NCI-H1105 (cell line): Measurements from ENCODE around the gene BABAM2.
"Not testable (repeated sequence)": the region's sequence is repeated elsewhere in the genome, so short reads cannot be mapped to it uniquely, and the experiment has no call there.

Experiments used
- DNase-seq: peaks from one replicate; lab custom pipeline; 2025; lab: John Stamatoyannopoulos, UW

Gene BABAM2

DNA sequence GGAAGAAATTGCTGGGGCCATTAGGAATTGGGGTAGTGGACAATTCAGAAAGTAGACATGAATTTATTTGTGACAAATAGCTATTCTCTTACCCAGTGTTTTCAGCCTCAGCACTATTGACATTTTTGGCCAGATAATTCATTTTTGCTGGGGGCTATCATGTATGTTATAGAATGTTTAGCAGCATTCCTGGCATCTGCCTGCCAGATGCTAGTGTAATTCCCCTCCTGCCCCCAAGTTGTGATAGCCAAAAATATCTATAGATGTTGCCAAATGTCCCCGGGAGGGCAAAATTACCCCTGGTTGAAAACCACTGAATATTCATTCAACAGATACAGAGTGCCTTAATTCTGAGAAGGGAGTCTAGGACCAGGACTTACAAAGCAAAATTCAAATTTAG is 183.6 kb downstream of the BABAM2 start:
- DNase-seq: no peak

DNA sequence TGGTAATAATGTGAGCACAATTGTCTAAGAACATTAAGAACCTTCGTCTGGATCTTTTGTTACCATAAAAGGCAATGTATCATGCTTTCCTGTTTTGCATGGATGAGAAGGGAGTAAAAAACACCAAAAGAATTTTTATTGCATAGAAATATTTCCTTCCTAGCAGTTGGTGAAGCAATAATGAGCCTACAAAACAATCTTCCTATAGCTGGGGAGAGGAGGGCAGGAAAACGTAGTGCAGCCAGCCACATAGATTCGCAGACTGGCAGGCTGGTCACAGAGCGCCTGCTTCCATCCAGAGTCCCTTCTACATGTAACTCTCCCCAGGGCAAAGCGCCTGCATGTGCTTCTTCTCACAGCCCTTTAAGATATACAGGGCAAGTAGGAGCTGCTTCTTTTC is 190.4 kb downstream of the BABAM2 start:
- no peak for DNase-seq

DNA sequence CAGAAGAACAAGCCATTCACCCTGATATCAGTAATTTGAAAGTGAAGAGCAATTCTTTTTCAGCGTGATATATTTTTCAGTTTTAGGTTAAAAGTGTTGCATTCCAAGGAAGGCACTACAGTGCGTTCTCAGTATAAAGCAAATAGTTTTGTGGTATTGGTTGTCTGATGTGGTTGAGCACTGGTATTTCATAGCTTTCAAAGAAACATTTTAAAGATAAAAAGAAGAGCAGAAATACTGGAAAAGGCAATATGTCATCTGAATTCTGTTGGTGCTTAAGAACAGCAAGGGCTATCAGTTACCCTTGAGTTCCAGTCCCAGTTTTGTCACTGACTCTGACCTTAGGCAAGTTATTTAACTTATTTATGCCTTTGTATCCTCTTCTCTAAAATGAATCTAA is 191.6 kb downstream of the BABAM2 start:
- no peak for DNase-seq

DNA sequence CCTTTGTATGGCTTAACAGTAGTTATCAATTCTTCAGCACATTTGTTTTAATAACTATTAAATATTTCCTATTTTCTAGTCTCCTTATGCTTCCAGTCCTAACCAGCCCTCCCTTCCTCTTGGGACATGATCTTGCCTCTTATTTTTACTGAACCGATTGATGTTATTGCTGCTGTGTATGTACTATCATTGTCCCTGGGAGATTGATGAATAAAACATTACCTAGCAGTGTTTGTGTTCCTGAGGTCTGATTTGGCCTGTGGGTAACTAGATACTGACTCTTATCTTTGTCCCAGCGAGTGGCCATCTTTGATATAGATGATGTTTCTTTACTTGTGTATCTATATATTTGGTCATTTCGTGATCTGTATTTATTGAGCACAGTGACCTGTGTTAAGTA is 192.9 kb downstream of the BABAM2 start:
- no peak for DNase-seq

DNA sequence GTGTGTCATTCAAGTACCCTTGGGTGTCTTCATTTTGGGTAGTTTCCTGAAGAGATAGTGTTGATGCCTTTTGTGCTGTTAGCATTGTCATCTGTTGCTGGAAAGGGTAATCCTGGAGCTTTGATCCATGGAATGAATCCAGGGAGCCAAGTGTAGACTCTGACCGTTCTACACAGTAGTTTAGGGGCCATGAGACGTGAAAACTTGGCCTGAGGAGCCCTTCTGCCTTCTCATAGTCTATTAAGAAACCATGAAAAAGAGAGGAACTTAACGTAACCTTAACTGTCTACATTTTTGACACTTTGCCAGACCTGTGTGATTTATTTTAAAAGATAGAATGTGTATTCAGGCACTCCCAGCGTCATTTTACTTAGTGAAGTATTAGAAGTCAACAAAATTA is 194.0 kb downstream of the BABAM2 start:
- DNase-seq: no peak

DNA sequence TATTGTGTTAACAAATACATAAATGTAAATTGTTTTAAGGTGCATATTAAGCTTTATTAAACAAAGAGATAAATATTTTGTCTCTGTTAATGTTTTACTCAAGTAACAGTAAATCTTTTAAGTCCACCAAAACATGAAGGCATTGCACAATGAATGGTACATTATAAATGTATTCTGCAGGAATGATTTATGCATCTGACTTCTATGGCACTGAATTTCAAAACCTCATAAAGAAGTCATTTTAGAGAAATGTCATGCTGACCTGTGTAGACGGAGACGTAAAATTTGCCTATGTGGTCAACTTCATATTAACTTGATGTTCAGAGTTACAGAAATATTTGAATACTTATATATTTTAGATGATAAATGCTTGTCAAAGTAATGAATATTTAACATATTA is 194.7 kb downstream of the BABAM2 start:
- DNase-seq: no peak

DNA sequence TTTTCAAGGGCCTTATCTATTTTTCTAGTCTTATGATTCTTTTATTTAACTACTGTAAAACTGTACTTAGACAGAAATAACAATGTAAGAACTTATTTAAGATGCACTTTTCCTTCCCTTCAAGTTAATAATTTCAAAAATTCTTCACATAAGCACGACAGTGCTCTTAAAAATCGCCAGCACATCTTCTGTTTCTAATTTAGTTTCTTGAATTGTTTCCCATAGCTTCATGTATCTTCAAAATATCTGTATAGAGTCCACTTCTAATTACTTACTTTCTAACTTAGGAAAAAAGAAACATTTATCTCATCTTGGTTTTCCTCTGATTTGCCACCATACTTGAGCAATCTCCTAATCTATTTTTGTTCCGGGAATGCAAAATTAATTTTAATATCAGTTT is 196.1 kb downstream of the BABAM2 start:
- no peak for DNase-seq

DNA sequence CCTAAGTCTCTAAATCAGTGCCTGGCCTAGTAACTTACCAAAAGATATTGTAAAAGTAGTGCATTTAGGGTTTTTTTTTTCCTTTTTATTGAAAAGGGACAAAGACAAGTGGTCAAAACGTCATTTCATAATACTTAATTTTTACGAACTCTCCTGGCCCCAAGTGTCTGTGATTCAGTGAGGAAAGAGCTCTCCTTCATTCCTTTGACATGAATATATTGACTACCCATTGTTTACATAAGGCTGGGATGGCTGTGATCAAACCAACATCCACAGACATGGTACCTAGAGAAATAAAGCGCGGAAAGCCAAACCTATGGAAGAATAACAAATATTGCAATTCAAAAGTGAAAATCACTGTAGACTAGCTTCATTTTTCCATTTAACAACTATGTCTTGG is 198.4 kb downstream of the BABAM2 start:
- no peak for DNase-seq

DNA sequence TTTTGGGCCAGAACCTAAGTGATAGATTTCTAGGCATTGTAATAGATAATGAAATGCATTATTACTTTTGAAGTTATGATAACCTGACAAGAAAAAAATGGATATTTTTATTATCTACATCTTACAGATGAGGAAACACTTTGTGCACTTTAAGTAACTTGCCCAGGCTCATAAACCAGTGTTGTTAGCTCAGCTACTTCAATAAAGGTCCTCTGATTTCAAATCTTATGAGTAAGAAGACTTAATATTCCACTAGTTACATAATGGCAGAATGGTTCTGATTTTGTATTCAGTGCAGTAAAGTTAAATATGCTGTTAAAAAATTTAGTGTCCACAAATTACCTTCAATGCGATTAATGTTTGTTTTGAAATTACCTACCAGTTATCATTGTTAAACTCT is 199.0 kb downstream of the BABAM2 start:
- DNase-seq: no peak

DNA sequence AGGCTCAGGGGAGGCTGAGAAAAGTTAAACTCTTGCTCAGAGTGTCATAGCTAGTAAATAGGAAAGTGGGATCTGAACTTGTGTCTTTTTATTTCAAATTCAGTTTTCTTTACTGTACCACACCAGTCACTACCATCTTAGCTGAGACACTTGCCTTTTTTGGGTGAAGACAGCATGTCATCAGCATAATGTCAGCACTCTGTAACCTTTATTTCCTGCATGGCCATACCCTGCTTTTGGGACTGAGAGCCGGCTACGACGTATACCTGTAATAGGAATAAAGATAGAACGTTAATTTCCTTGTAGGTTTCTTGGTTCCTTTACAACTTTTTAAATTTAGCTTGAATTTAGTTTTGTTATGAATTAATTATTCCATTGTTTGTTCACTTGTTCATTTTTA is 202.8 kb downstream of the BABAM2 start:
- no peak for DNase-seq

DNA sequence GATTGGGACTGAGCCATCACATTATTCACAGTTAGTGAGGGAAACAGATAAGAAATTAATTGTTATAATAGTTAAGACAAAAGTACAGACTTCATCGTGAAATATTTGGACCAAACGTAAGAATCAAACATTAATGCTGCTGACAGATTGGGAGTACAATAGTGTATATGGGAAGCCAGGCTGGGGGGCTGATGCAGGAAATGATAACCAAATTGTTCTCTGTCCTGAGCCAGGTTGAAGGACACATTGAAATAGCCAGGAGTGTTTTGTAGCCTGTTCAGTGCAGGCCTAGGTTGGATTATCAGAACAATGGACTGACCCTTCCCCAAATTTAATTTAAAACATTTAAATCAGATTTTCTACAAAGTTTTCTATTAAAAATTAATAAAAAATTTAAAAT is 203.2 kb downstream of the BABAM2 start:
- DNase-seq: no peak

DNA sequence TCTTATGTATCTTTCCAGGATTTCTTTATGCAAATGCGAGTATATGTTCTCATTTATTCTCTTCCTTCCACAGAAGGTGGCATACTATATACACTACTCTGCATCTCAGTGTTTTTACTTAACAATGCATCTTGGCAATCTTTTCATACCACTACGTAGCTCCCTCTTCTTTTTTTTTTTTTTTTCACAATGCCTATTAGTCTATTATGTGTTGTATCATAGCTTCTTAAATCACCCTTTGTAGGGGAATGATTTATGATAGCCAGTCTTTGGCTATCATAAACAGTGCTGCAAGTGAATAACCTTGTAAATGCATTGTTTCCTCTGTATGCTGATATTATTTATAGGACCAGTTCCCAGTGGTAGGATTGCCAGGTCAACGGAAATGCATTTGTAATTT is 204.2 kb downstream of the BABAM2 start:
- DNase-seq: no peak

DNA sequence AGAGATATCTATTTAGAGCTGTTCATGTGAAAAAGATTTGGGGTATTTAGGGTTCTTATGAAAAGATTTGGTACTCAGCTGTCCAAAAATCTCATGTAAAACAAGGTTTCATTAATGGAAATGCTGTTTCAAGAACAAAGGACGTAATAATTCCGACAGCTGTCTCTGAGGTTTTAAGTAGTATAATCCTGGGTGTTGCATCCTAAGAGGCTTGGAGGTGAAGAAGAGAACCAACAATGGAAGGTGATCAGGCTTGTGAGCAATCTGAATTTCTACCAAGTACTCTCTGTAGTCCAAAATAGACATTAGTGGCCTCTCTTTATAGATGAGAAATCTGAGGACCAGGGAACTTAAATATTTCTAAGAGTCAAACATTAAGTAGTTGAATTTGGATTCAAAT is 205.1 kb downstream of the BABAM2 start:
- no peak for DNase-seq

DNA sequence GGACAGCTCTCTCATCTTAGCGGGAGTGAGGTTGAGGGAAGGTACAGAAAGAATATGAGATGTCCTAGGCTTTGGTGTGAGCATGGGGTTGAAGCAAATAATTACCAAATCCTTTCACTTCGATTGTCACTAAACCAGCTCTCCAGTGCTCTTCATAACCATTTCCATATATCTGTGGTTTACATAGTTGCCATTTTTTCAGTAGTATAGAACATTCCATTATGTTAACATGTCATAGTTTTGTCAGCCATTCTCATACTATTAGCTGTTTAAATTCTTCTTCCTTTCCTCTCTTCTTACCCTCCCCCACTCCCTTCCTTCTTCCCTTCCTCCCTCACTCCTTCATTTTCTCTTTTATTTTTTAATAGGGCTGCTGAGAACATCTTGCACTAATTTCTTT is 205.9 kb downstream of the BABAM2 start:
- no peak for DNase-seq

DNA sequence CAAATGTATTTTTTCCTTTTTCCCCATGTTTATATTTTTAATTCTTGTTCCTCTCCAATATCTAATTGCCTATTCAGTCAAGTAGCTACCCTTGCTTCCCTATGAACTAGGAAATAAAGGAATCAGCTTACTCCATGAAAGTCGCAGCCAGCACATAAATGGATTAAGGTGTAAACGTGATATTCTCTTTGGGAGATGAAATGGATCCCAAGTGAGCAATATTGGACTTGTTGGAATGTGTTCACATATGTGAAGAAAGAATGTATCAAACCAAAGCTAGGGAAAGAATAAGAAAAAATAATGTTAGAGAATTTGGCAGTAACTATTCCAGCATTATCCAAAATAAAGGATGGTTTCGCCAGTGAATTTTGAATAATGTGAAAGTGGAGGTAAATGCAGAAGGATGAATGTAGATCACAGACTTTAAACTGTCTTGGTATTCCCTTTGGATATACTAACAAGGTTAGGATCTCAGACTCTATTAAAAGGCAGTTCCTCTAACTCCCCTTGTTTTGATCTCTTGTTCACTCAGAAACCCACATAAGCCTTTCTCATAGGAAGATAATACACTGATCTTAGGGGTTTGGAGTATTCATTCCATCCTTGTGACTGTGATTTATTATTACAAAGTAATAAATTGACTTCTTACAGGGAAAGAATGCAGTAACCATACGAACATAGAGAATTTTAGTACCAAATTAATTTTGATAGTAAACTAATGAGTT is 208.1 kb downstream of the BABAM2 start:
- DNase-seq: no peak

DNA sequence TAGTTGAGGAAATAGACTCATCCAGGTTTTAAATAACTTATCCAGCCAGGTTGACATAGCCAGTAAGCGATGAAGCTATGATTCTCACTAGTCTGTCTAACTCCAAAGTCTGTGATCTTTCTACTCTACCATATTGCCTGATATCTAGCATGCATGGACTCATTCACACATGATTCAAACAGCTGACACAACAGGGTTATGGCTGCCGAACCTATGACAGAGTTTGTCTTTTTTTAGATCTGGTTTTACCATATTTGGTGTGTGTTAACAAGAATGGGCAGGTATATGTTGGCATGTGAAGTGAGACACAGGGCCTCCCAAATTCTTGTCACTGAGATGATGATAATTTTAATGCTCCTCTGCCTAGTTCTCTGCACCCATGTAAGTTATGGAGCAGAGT is 210.6 kb downstream of the BABAM2 start:
- no peak for DNase-seq

DNA sequence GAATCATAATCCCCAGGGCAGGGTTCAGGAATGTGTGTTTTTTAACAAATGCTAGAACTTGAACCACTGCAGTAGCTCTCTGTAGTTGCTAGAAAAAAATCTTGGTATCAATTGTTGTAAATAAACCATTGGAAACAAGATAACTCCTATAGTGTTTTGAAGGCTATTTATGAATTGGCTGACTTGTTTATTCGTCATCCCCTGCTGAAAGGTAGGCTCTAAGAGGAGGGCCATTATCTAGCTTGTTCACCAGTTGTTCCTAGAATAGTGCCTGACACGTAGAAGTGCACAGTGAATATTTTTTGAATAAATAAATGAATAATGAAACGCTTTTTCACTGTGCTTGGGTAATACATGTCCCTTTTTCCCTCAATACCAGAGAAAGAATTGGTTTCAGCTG is 211.4 kb downstream of the BABAM2 start:
- no peak for DNase-seq

DNA sequence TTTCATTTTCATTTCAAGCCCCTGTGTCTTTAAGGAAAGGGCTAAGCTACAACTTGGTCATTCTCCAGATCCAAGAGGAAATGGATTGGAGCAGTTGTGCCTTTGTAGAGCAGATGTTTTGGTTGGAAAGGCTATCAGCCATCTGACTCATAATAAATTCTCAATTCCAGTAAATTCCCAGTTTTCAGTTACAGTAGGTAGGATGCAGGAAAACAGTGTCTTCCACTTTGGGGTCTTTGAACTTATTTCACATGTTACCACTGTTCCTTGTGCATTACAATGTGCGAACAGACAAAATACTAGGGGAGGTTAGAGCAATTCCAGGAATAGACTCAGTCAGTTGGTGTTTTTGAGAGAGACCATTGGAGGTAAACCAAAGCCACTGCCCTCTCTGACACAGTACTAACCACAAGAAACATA is 211.9 kb downstream of the BABAM2 start:
- DNase-seq: no peak

DNA sequence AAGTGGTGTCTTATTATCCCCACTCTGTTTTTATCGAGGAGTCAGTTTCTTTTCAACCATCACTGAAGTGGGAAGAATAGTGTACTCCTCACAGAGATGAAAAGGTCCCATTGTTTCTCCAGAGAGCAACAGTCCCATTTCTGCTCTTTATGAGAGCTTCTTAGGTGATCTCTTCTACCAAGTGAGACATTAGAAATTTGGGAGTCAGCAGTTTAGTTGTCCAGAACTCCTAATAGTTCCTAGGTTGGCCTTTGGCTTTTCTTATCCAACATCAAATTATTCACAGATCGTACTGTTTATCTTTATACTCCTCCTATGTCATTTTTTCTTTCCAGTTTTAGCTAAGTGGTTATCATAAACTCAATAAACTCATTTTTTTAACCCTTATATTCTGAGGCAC is 213.1 kb downstream of the BABAM2 start:
- DNase-seq: no peak

DNA sequence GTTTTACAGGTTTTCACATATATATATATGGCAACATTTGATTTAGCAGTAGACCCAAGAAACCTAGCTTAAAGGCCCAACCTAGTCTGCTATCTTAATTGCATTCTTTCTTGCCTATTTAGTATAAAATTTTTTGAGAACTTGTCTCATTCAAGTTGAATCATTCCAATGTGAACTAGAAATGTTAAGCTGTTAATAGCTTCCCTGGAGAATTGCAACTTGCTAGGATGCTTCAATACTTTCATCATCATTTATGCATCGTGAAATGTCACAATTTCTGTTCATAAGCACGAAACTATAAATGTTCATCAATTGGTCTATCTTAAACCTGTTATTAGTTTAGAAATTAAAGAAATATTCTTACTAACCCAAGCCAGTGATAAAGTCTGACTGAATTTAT is 217.6 kb downstream of the BABAM2 start:
- DNase-seq: no peak

DNA sequence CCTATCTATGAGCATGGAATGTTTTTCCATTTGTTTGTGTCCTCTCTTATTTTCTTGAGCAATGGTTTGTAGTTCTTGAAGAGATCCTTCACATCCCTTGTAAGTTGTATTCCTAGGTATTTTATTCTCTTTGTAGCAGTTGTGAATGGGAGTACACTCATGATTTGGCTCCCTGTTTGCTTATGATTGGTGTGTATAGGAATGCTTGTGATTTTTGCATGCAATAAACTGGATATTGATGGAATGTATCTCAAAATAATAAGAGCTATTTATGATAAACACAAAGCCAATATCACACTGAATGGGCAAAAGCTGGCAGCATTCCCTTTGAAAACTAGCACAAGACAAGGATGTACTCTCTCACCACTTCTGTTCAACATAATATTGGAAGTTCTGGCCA is 223.2 kb downstream of the BABAM2 start:
- DNase-seq: not testable (repeated sequence)

DNA sequence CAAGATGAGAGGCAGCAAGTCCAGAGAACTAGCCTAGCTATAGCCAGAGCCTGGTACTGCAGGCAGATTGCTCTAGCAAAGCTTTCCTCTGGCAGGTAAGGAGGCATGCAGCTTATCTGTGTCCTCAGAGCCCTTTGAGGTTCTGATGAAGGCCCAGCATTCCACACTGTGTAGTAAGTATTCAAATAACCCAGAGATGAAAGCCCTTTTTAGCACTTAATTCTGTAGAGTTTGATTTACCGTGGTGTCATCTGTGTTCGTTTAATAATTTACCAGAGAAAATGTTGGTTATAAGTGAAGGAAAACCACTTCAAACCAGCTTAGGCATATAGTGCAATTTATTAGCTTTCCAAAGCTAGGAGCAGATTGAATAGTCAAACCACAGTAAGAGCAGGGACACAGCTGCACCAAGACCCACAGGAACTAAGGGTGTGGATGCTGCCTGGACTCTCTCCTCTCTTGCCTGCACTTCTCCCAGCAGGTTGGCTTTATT is 226.6 kb downstream of the BABAM2 start:
- no peak for DNase-seq

DNA sequence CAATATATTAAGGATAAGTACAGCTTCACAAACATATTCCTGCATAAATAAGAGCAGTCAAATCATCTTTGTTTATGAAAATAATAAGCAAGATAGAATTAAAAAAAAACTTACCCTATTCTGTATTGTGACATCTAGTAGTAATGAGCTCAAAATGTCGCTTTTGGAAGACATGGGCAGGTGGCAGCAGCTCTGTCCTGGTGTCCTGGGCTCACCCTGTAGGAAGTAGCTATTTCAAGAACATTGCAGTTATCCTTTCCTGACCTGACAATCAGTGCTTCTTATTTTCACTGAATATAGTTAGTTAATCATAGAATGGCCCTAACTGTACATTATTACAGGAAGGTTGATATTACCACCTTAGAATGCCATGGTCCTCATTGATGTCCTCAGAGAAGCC is 229.1 kb downstream of the BABAM2 start:
- DNase-seq: no peak

DNA sequence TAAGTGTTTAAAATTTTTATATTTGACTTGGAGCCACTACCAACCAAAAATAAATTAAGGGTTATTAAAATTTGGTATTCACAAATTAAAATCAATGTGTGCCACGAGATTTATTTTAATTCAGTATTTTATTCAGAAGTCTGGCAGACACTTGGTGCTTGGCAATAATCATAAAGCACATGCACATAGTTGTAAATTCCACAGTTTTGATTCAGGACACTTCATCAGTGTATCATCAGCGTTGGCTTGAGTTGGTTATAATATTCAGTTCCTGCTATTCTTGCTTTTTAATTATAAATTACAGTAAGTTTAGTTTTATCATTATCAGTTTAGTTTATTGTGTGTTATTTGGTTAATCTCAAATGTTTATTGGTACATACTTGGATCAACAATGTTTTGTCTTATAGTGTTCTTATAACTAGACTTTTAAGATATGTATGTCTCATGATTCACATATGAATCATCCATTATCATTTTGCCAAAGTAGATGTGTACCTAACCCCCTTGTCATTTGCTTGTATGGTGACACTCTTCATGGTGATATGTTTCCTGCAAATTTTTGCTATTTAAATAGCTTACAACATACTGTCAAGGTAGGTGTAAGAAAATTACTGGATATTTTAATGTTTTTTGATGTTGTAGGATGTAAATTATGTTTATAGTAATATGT is 237.9 kb downstream of the BABAM2 start:
- DNase-seq: no peak
